Measurements from ENCODE around the gene ZNF212.

GRCh38 chr7:149277871-149278270, 38.4 kb downstream of the ZNF212 start:
- TF ChIP-seq CTCF (IDR thresholded peaks at IDR 0.05; ENCODE audit: extremely low read depth in 1 of 2, insufficient read depth in 1 of 2, low read depth in 1 of 2, low read length in 2 of 2) (no peak), FOS (IDR thresholded peaks at IDR 0.05; ENCODE audit: borderline replicate concordance, insufficient read depth, low read length) (no peak), MAX (IDR thresholded peaks at IDR 0.05; ENCODE audit: insufficient read depth, insufficient read length) (no peak), MYC (IDR thresholded peaks at IDR 0.05; ENCODE audit: low read depth, low read length) (no peak), POLR2A (IDR thresholded peaks at IDR 0.05; ENCODE audit: low read depth, low read length) (no peak), POLR2AphosphoS5 (IDR thresholded peaks at IDR 0.05; ENCODE audit: insufficient read depth, low read depth, low read length) (no peak), EZH2 (IDR thresholded peaks at IDR 0.05; ENCODE audit: borderline replicate concordance, low read depth, low read length, severe bottlenecking) (no peak), JUN (IDR thresholded peaks at IDR 0.05; ENCODE audit: borderline replicate concordance, insufficient read depth, insufficient read length, low read depth) (no peak), GATA2 (IDR thresholded peaks at IDR 0.05; ENCODE audit: insufficient read depth, insufficient read length, low read depth, low read length) (no peak)
